ENCODE measurements around the gene STARD3.

DNA sequence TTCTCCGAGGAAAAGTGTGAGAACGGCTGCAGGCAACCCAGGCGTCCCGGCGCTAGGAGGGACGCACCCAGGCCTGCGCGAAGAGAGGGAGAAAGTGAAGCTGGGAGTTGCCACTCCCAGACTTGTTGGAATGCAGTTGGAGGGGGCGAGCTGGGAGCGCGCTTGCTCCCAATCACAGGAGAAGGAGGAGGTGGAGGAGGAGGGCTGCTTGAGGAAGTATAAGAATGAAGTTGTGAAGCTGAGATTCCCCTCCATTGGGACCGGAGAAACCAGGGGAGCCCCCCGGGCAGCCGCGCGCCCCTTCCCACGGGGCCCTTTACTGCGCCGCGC lies 62.8 kb downstream of the STARD3 start, which contains the start of gene ERBB2:
- TF ChIP-seq EP300 (conservative IDR thresholded peaks at IDR 0.05; ENCODE audit: poor library complexity, severe bottlenecking) (no peak), CTCF (IDR thresholded peaks at IDR 0.05; ENCODE audit: poor library complexity, severe bottlenecking) (no peak), SMC3 (conservative IDR thresholded peaks at IDR 0.05; ENCODE audit: poor library complexity) (no peak), MXI1 (conservative IDR thresholded peaks at IDR 0.05; ENCODE audit: poor library complexity, severe bottlenecking) (no peak), POLR2AphosphoS5 (IDR thresholded peaks at IDR 0.05) (no peak)
- TF ChIP-seq, protein P1, sequence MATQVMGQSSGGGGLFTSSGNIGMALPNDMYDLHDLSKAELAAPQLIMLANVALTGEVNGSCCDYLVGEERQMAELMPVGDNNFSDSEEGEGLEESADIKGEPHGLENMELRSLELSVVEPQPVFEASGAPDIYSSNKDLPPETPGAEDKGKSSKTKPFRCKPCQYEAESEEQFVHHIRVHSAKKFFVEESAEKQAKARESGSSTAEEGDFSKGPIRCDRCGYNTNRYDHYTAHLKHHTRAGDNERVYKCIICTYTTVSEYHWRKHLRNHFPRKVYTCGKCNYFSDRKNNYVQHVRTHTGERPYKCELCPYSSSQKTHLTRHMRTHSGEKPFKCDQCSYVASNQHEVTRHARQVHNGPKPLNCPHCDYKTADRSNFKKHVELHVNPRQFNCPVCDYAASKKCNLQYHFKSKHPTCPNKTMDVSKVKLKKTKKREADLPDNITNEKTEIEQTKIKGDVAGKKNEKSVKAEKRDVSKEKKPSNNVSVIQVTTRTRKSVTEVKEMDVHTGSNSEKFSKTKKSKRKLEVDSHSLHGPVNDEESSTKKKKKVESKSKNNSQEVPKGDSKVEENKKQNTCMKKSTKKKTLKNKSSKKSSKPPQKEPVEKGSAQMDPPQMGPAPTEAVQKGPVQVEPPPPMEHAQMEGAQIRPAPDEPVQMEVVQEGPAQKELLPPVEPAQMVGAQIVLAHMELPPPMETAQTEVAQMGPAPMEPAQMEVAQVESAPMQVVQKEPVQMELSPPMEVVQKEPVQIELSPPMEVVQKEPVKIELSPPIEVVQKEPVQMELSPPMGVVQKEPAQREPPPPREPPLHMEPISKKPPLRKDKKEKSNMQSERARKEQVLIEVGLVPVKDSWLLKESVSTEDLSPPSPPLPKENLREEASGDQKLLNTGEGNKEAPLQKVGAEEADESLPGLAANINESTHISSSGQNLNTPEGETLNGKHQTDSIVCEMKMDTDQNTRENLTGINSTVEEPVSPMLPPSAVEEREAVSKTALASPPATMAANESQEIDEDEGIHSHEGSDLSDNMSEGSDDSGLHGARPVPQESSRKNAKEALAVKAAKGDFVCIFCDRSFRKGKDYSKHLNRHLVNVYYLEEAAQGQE (IDR thresholded peaks at IDR 0.05; ENCODE audit: borderline replicate concordance), result no peak

Data from neural cell (in vitro differentiated cells).